Stimulated activated naive B cell treated with anti-CD40 and anti-IgM and Interleukin-4, amounts not matched to agents 10 μg/mL and 1 μg/mL and 100 μg/mL, for 72 hours (primary cell): ENCODE measurements around the gene ADIPOR2.
"Not testable (repeated sequence)": the region's sequence is repeated elsewhere in the genome, so short reads cannot be mapped to it uniquely, and the experiment has no call there.

Source experiments
- ATAC-seq, 2 donors: fragments of 150-1000 bp; cut with Tn5 transposase; replicated peaks; 2 replicates each; pipeline ENCODE4 v1.10.0; 2021; ENCODE audit warnings: moderate library complexity in 1 of 2
- DNase-seq: peaks from one replicate; pipeline ENCODE4 v3.0.0; 2021
- H3K27ac Mint-ChIP-seq: one replicate; pipeline ENCODE4 v1.8.0; 2022; ENCODE audit warnings: mild to moderate bottlenecking, mixed read lengths
- H3K27me3 Mint-ChIP-seq, 2 donors: one replicate each; pipeline ENCODE4 v1.8.0; 2022; ENCODE audit warnings: mixed read lengths in 2 of 2
- H3K36me3 Mint-ChIP-seq, 2 donors: one replicate each; pipeline ENCODE4 v1.8.0; 2022; ENCODE audit warnings: mixed read lengths in 2 of 2, mild to moderate bottlenecking in 1 of 2
- H3K4me1 Mint-ChIP-seq, 2 donors: one replicate each; pipeline ENCODE4 v1.8.0; 2022; ENCODE audit warnings: mixed read lengths in 2 of 2, mild to moderate bottlenecking in 1 of 2
- H3K4me3 Mint-ChIP-seq, 2 donors: one replicate each; pipeline ENCODE4 v1.8.0; 2022; ENCODE audit warnings: mild to moderate bottlenecking in 2 of 2, mixed read lengths in 2 of 2, moderate library complexity in 1 of 2
- H3K9me3 Mint-ChIP-seq, 2 donors: one replicate each; pipeline ENCODE4 v1.8.0; 2022; ENCODE audit warnings: mixed read lengths in 2 of 2, mild to moderate bottlenecking in 1 of 2

The ADIPOR2 gene

GRCh38 chr12:1723721-1724120, 32.9 kb downstream of the ADIPOR2 start:
- Mint-ChIP-seq H3K4me3 (no peak overlapping the region), H3K4me1 (peaks cover 35 to 43% of the 10 kb centered on the region in 2 donors), H3K27ac (no peak overlapping the region), H3K36me3 (peaks cover 11 to 42% of the 10 kb centered on the region in 2 donors), H3K27me3 (no peaks in the 10 kb centered on the region), H3K9me3 (no peaks in the 10 kb centered on the region)
- no peak for DNase-seq
- no peak for ATAC-seq

- Mint-ChIP-seq H3K27me3 (no peaks in the 10 kb centered on the region), H3K4me3 (no peak overlapping the region), H3K9me3 (no peaks in the 10 kb centered on the region), H3K27ac (no peak overlapping the region), H3K36me3 (peaks cover 11 to 46% of the 10 kb centered on the region in 2 donors), H3K4me1 (peaks cover 35 to 43% of the 10 kb centered on the region in 2 donors)
- ATAC-seq (no peak), DNase-seq (no peak)
Observed at GRCh38 chr12:1724250-1724649, 33.4 kb downstream of the ADIPOR2 start.

- no peak for ATAC-seq
Observed at GRCh38 chr12:1726753-1727152, 35.9 kb downstream of the ADIPOR2 start.

GRCh38 chr12:1728824-1729223, 38.0 kb downstream of the ADIPOR2 start:
- no peak overlapping the region for H3K27ac Mint-ChIP-seq
- no peak for DNase-seq

More at GRCh38 chr12:1726753-1727152, 35.9 kb downstream of the ADIPOR2 start:
- no peaks in the 10 kb centered on the region for H3K9me3 Mint-ChIP-seq
- DNase-seq, result no peak
- H3K27ac Mint-ChIP-seq, result no peak overlapping the region
- no peak overlapping the region for H3K4me3 Mint-ChIP-seq
- H3K4me1 Mint-ChIP-seq, result peaks cover 25 to 31% of the 10 kb centered on the region in 2 donors
- H3K27me3 Mint-ChIP-seq, result no peaks in the 10 kb centered on the region
- peaks cover 14 to 44% of the 10 kb centered on the region in 2 donors for H3K36me3 Mint-ChIP-seq

GRCh38 chr12:1731019-1731687, 40.3 kb downstream of the ADIPOR2 start:
- ATAC-seq, result no peak
- H3K36me3 Mint-ChIP-seq, result peaks cover 12 to 34% of the 10 kb centered on the region in 2 donors
- peaks cover 11 to 15% of the 10 kb centered on the region in 2 donors for H3K4me1 Mint-ChIP-seq
- H3K4me3 Mint-ChIP-seq, result no peak overlapping the region
- H3K27ac Mint-ChIP-seq, result no peak overlapping the region
- no peak for DNase-seq
- no peaks in the 10 kb centered on the region for H3K9me3 Mint-ChIP-seq
- no peaks in the 10 kb centered on the region for H3K27me3 Mint-ChIP-seq

More at GRCh38 chr12:1728824-1729223, 38.0 kb downstream of the ADIPOR2 start:
- no peak for ATAC-seq
- Mint-ChIP-seq H3K4me3 (no peak overlapping the region), H3K9me3 (no peaks in the 10 kb centered on the region), H3K27me3 (no peaks in the 10 kb centered on the region), H3K36me3 (peaks cover 16 to 44% of the 10 kb centered on the region in 2 donors), H3K4me1 (peaks cover 17 to 23% of the 10 kb centered on the region in 2 donors)

- DNase-seq, ATAC-seq, H3K27ac Mint-ChIP-seq, H3K27me3 Mint-ChIP-seq, H3K9me3 Mint-ChIP-seq, H3K4me3 Mint-ChIP-seq: not testable (repeated sequence)
- H3K36me3 Mint-ChIP-seq, result peaks cover 14 to 34% of the 10 kb centered on the region in 2 donors
- H3K4me1 Mint-ChIP-seq, result peaks cover 10 to 15% of the 10 kb centered on the region in 2 donors
Observed at GRCh38 chr12:1731688-1732078, 40.8 kb downstream of the ADIPOR2 start.

GRCh38 chr12:1732914-1733313, 42.0 kb downstream of the ADIPOR2 start:
- H3K4me3 Mint-ChIP-seq, result no peak overlapping the region
- ATAC-seq (no peak), DNase-seq (no peak)
- H3K27me3 Mint-ChIP-seq, result no peaks in the 10 kb centered on the region
- no peak overlapping the region for H3K27ac Mint-ChIP-seq
- H3K4me1 Mint-ChIP-seq, result peaks cover 12 to 19% of the 10 kb centered on the region in 2 donors
- peaks cover 10 to 25% of the 10 kb centered on the region in 2 donors for H3K36me3 Mint-ChIP-seq
- H3K9me3 Mint-ChIP-seq, result no peaks in the 10 kb centered on the region

GRCh38 chr12:1733712-1734111, 42.8 kb downstream of the ADIPOR2 start:
- H3K4me3 Mint-ChIP-seq, DNase-seq, H3K27ac Mint-ChIP-seq, ATAC-seq, H3K9me3 Mint-ChIP-seq, H3K27me3 Mint-ChIP-seq: not testable (repeated sequence)
- peaks cover 12 to 25% of the 10 kb centered on the region in 2 donors for H3K4me1 Mint-ChIP-seq
- peaks cover 10 to 24% of the 10 kb centered on the region in 2 donors for H3K36me3 Mint-ChIP-seq

GRCh38 chr12:1737652-1738286, 46.9 kb downstream of the ADIPOR2 start:
- ATAC-seq, result no peak
- no peak overlapping the region for H3K27ac Mint-ChIP-seq
- H3K9me3 Mint-ChIP-seq, result no peaks in the 10 kb centered on the region
- peaks cover 28 to 51% of the 10 kb centered on the region in 2 donors for H3K4me1 Mint-ChIP-seq
- no peaks in the 10 kb centered on the region for H3K27me3 Mint-ChIP-seq
- no peak for DNase-seq
- H3K36me3 Mint-ChIP-seq, result peaks cover 8 to 12% of the 10 kb centered on the region in 2 donors
- H3K4me3 Mint-ChIP-seq, result no peak overlapping the region

- Mint-ChIP-seq H3K4me1 (peaks cover 28 to 51% of the 10 kb centered on the region in 2 donors), H3K36me3 (peaks cover 11 to 12% of the 10 kb centered on the region in 2 donors)
Observed at GRCh38 chr12:1738446-1738845, 47.6 kb downstream of the ADIPOR2 start.

GRCh38 chr12:1739368-1739767, 48.5 kb downstream of the ADIPOR2 start:
- DNase-seq (no peak), ATAC-seq (no peak)
- H3K36me3 Mint-ChIP-seq, result peaks cover 11 to 13% of the 10 kb centered on the region in 2 donors
- H3K27ac Mint-ChIP-seq, result no peak overlapping the region
- peaks cover 28 to 51% of the 10 kb centered on the region in 2 donors for H3K4me1 Mint-ChIP-seq
- no peaks in the 10 kb centered on the region for H3K9me3 Mint-ChIP-seq
- H3K4me3 Mint-ChIP-seq, result no peak overlapping the region
- H3K27me3 Mint-ChIP-seq, result no peaks in the 10 kb centered on the region

More at GRCh38 chr12:1738446-1738845, 47.6 kb downstream of the ADIPOR2 start:
- Mint-ChIP-seq H3K9me3 (no peaks in the 10 kb centered on the region), H3K27me3 (no peaks in the 10 kb centered on the region), H3K4me3 (no peak overlapping the region), H3K27ac (no peak overlapping the region)
- DNase-seq (no peak), ATAC-seq (no peak)

GRCh38 chr12:1740161-1740948, 49.5 kb downstream of the ADIPOR2 start:
- peak overlapping the region; percentile 32 for H3K27ac Mint-ChIP-seq

GRCh38 chr12:1741154-1741949, 50.5 kb downstream of the ADIPOR2 start:
- Mint-ChIP-seq H3K27me3 (no peaks in the 10 kb centered on the region), H3K36me3 (peaks cover 24 to 26% of the 10 kb centered on the region in 2 donors), H3K27ac (no peak overlapping the region), H3K4me1 (peaks cover 34 to 62% of the 10 kb centered on the region in 2 donors), H3K4me3 (no peak overlapping the region), H3K9me3 (peaks cover 1 to 2% of the 10 kb centered on the region in 2 donors)
- ATAC-seq (no peak), DNase-seq (no peak)

More at GRCh38 chr12:1740161-1740948, 49.5 kb downstream of the ADIPOR2 start:
- peaks cover 16 to 17% of the 10 kb centered on the region in 2 donors for H3K36me3 Mint-ChIP-seq
- H3K4me3 Mint-ChIP-seq, result no peak overlapping the region
- peaks cover 31 to 56% of the 10 kb centered on the region in 2 donors for H3K4me1 Mint-ChIP-seq
- H3K9me3 Mint-ChIP-seq, result no peaks in the 10 kb centered on the region
- ATAC-seq (no peak), DNase-seq (no peak)
- no peaks in the 10 kb centered on the region for H3K27me3 Mint-ChIP-seq
